ENCODE results near the gene PCDHA1. TPM values are rescaled to one million over a fixed set of nuclear protein-coding genes. Genes with fewer than 3 reads are reported as not detected.

The PCDHA1 gene
- polyA plus RNA-seq, 1 of the 3 experiments (the other 2 are of a cell fraction): 0.16 TPM

DNA sequence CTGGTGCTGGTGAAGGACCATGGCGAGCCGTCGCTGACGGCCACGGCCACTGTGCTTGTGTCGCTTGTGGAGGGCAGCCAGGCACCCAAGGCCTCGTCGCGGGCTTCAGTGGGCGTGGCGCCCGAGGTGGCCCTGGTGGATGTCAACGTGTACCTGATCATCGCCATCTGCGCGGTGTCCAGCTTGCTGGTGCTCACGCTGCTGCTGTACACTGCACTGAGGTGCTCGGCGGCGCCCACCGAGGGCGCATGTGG, 72.0 kb downstream of the PCDHA1 start (continued):
- TF ChIP-seq SIN3A (IDR thresholded peaks at IDR 0.05; ENCODE audit: borderline replicate concordance, low read depth, low read length) (no peak), MXI1 (IDR thresholded peaks at IDR 0.05; ENCODE audit: low read depth, low read length) (no peak), EZH2phosphoT487 (IDR thresholded peaks at IDR 0.05; ENCODE audit: borderline replicate concordance, low read depth) (no peak), GATA2 (CRISPR knock-in tag; IDR thresholded peaks at IDR 0.05) (no peak), NRF1 (IDR thresholded peaks at IDR 0.05; ENCODE audit: low read depth, low read length) (no peak), JUND (IDR thresholded peaks at IDR 0.05) (no peak)
- TF ChIP-seq, protein P1, sequence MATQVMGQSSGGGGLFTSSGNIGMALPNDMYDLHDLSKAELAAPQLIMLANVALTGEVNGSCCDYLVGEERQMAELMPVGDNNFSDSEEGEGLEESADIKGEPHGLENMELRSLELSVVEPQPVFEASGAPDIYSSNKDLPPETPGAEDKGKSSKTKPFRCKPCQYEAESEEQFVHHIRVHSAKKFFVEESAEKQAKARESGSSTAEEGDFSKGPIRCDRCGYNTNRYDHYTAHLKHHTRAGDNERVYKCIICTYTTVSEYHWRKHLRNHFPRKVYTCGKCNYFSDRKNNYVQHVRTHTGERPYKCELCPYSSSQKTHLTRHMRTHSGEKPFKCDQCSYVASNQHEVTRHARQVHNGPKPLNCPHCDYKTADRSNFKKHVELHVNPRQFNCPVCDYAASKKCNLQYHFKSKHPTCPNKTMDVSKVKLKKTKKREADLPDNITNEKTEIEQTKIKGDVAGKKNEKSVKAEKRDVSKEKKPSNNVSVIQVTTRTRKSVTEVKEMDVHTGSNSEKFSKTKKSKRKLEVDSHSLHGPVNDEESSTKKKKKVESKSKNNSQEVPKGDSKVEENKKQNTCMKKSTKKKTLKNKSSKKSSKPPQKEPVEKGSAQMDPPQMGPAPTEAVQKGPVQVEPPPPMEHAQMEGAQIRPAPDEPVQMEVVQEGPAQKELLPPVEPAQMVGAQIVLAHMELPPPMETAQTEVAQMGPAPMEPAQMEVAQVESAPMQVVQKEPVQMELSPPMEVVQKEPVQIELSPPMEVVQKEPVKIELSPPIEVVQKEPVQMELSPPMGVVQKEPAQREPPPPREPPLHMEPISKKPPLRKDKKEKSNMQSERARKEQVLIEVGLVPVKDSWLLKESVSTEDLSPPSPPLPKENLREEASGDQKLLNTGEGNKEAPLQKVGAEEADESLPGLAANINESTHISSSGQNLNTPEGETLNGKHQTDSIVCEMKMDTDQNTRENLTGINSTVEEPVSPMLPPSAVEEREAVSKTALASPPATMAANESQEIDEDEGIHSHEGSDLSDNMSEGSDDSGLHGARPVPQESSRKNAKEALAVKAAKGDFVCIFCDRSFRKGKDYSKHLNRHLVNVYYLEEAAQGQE (IDR thresholded peaks at IDR 0.05; ENCODE audit: low read depth, low read length): no peak

DNA sequence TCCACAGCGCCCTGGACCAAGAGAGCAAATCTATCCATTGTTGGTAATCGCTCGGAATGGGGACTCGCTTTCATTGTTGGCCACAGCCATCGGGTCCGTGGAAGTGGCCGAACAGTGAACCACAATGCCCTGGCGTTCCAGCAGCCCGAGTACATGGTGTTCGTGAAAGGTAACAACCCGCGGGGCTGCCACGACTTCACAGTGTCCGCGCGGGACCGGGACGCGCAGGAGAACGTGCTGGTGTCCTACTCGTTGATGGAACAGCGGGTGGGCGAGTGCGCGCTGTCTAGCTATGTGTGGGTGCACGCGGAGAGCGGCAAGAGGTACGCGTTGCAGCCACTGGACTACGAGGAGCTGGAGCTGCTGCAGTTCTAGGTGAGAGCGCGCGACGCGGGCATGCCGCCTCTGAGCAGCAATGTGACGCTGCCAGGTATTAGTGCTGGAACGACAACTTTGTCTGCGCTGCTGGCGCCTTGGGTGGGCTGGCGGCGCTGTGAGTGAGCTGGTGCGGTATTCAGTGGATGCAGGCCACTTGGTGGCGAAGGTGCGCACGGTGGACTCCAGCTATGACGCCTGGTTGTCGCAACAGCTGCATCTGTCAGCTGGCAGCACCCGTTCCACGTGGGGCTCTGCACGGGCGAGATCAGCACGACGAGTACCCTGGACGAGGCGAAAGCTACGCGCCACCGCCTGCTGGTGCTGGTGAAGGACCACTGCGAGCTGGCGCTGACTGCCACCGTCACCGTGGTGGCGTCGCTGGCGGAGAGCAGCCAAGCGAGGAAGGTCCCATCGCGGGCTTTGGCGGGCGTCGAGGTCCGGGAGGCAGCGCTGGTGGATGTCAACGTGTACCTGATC, 76.7 kb downstream of the PCDHA1 start:
- Histone ChIP-seq H3F3A (replicated peaks; ENCODE audit: insufficient read depth) (no peaks in the 10 kb centered on the region), H3K27me3 (ENCODE audit: insufficient read depth) (no peaks in the 10 kb centered on the region), H3K9me2 (no peaks in the 10 kb centered on the region), H2AFZ (ENCODE audit: low read depth) (no peak overlapping the region), H3K36me3 (replicated peaks in 1 of 2; ENCODE audit: control insufficient read depth in 1 of 2, insufficient read depth in 2 of 2, low read length in 1 of 2) (no peaks in the 10 kb centered on the region), H3K9me3 (no peaks in the 10 kb centered on the region), H3K4me1 (ENCODE audit: control insufficient read depth in 1 of 2, insufficient read depth in 2 of 2, low read depth in 1 of 2, low read length in 1 of 2) (no peaks in the 10 kb centered on the region), H3K79me2 (ENCODE audit: insufficient read depth) (no peaks in the 10 kb centered on the region), H3K27ac (ENCODE audit: low read depth in 2 of 2, low read length in 1 of 2) (no peak overlapping the region), H4K20me1 (ENCODE audit: insufficient read depth) (no peaks in the 10 kb centered on the region), H3K4me2 (no peak overlapping the region), H3K9ac (no peak overlapping the region), H3K4me3 (ENCODE audit: low read depth in 2 of 2, low read length in 1 of 2) (no peak overlapping the region; a peak in 1 of 4 replicates)
- 85% methylated on average over 63 of the region's 76 CpGs for WGBS (ENCODE audit: low lambda C conversion rate)
- no peak for DNase-seq
- ChIA-PET CTCF (interaction anchor here (1.1 to 9.2 kb wide), 4 partner anchors 12 to 360 kb away, joined by 3 to 132 read pairs (median 36); partner anchors contain the start of genes PCDHA12, PCDHA8 and PCDHB14), POLR2A (no interaction called here)
- TF ChIP-seq, protein P2, sequence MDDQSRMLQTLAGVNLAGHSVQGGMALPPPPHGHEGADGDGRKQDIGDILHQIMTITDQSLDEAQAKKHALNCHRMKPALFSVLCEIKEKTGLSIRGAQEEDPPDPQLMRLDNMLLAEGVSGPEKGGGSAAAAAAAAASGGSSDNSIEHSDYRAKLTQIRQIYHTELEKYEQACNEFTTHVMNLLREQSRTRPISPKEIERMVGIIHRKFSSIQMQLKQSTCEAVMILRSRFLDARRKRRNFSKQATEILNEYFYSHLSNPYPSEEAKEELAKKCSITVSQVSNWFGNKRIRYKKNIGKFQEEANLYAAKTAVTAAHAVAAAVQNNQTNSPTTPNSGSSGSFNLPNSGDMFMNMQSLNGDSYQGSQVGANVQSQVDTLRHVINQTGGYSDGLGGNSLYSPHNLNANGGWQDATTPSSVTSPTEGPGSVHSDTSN (IDR thresholded peaks at IDR 0.05): no peak
- TF ChIP-seq, protein P3, sequence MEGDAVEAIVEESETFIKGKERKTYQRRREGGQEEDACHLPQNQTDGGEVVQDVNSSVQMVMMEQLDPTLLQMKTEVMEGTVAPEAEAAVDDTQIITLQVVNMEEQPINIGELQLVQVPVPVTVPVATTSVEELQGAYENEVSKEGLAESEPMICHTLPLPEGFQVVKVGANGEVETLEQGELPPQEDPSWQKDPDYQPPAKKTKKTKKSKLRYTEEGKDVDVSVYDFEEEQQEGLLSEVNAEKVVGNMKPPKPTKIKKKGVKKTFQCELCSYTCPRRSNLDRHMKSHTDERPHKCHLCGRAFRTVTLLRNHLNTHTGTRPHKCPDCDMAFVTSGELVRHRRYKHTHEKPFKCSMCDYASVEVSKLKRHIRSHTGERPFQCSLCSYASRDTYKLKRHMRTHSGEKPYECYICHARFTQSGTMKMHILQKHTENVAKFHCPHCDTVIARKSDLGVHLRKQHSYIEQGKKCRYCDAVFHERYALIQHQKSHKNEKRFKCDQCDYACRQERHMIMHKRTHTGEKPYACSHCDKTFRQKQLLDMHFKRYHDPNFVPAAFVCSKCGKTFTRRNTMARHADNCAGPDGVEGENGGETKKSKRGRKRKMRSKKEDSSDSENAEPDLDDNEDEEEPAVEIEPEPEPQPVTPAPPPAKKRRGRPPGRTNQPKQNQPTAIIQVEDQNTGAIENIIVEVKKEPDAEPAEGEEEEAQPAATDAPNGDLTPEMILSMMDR (IDR thresholded peaks at IDR 0.05): no peak
- TF ChIP-seq EP300 (IDR thresholded peaks at IDR 0.05; ENCODE audit: borderline replicate concordance in 1 of 2, low read depth in 1 of 2, low read length in 1 of 2) (no peak), FOSL2 (IDR thresholded peaks at IDR 0.05; ENCODE audit: borderline replicate concordance, low read depth) (no peak), SMC3 (IDR thresholded peaks at IDR 0.05; ENCODE audit: low read depth, low read length) (no peak), RAD21 (IDR thresholded peaks at IDR 0.05; ENCODE audit: low read length) (no peak)
- TF ChIP-seq, protein P1 (IDR thresholded peaks at IDR 0.05; ENCODE audit: low read depth, low read length): no peak
